H9 (cell line): ENCODE results near the gene CKS1B. TPM values are rescaled to one million over a fixed set of nuclear protein-coding genes. Genes with fewer than 3 reads are reported as not detected.

Experiments used
- DNase-seq: peaks from one replicate; pipeline ENCODE4 v3.0.0-alpha.2; 2017
- H2AFZ ChIP-seq: one replicate; pipeline ENCODE4 v1.6.1; 2013; ENCODE audit warnings: mild to moderate bottlenecking, low read length, control low read depth, moderate library complexity
- H2AK5ac ChIP-seq: 2 replicates; pipeline ENCODE4 v1.6.1; 2013; ENCODE audit warnings: low read length, control low read depth, mixed read lengths; ENCODE audit not compliant: insufficient read length
- H2BK120ac ChIP-seq: one replicate; pipeline ENCODE4 v1.6.1; 2013; ENCODE audit warnings: low read depth, mild to moderate bottlenecking, low read length, control low read depth, inconsistent platforms; ENCODE audit not compliant: poor library complexity, severe bottlenecking
- H2BK12ac ChIP-seq: 2 replicates; pipeline ENCODE4 v1.6.1; 2013; ENCODE audit warnings: low read length, control low read depth, mixed read lengths, low read depth; ENCODE audit not compliant: insufficient read length
- H2BK15ac ChIP-seq: 2 replicates; pipeline ENCODE4 v1.6.1; 2013; ENCODE audit warnings: low read depth, low read length, control low read depth
- H2BK20ac ChIP-seq: one replicate; pipeline ENCODE4 v1.6.1; 2013; ENCODE audit warnings: low read depth, mild to moderate bottlenecking, low read length, control low read depth, inconsistent platforms; ENCODE audit not compliant: poor library complexity, severe bottlenecking
- H2BK5ac ChIP-seq: 2 replicates; pipeline ENCODE4 v1.6.1; 2013; ENCODE audit warnings: low read length, control low read depth, mixed read lengths; ENCODE audit not compliant: insufficient read length
- H3K14ac ChIP-seq: 2 replicates; pipeline ENCODE4 v1.6.1; 2013; ENCODE audit warnings: low read length, control low read depth; ENCODE audit not compliant: insufficient read depth
- H3K18ac ChIP-seq: 2 replicates; pipeline ENCODE4 v1.6.1; 2013; ENCODE audit warnings: low read depth, mild to moderate bottlenecking, mixed read lengths, low read length, control low read depth; ENCODE audit not compliant: insufficient read length
- H3K23ac ChIP-seq: 2 replicates; pipeline ENCODE4 v1.6.1; 2013; ENCODE audit warnings: low read length, control low read depth, mixed read lengths, low read depth; ENCODE audit not compliant: insufficient read length
- H3K23me2 ChIP-seq: 2 replicates; pipeline ENCODE4 v1.6.1; 2013; ENCODE audit warnings: low read depth, mild to moderate bottlenecking, mixed read lengths, low read length, control low read depth; ENCODE audit not compliant: insufficient read length, poor library complexity, severe bottlenecking
- H3K27ac ChIP-seq: 2 replicates; pipeline ENCODE4 v1.5.1; 2013; ENCODE audit warnings: low read length, control low read depth, mixed read lengths, low read depth; ENCODE audit not compliant: insufficient read length
- H3K27me3 ChIP-seq: 2 replicates; pipeline ENCODE4 v1.6.1; 2013; ENCODE audit warnings: low read length, control low read depth, inconsistent platforms; ENCODE audit not compliant: insufficient read depth
- H3K4ac ChIP-seq: 2 replicates; pipeline ENCODE4 v1.6.1; 2013; ENCODE audit warnings: low read depth, mild to moderate bottlenecking, control low read depth, inconsistent platforms, low read length, moderate library complexity
- H3K4me1 ChIP-seq: 2 replicates; pipeline ENCODE4 v1.6.1; 2013; ENCODE audit warnings: low read length, control low read depth, inconsistent platforms; ENCODE audit not compliant: insufficient read depth
- H3K4me2 ChIP-seq: 2 replicates; pipeline ENCODE4 v1.6.1; 2013; ENCODE audit warnings: low read length, control low read depth, mixed read lengths; ENCODE audit not compliant: insufficient read length, insufficient read depth
- H3K56ac ChIP-seq: 2 replicates; pipeline ENCODE4 v1.6.1; 2013; ENCODE audit warnings: low read depth, mild to moderate bottlenecking, mixed read lengths, low read length, control low read depth; ENCODE audit not compliant: insufficient read length
- H3K79me1 ChIP-seq: 2 replicates; pipeline ENCODE4 v1.6.1; 2013; ENCODE audit warnings: low read depth, mild to moderate bottlenecking, moderate library complexity, low read length, control low read depth, inconsistent platforms; ENCODE audit not compliant: insufficient read depth, poor library complexity, severe bottlenecking
- H3K79me2 ChIP-seq: 2 replicates; pipeline ENCODE4 v1.6.1; 2013; ENCODE audit warnings: low read length, control low read depth, inconsistent platforms; ENCODE audit not compliant: insufficient read depth
- H3K9ac ChIP-seq: 2 replicates; pipeline ENCODE4 v1.6.1; 2013; ENCODE audit warnings: low read length, control low read depth, mixed read lengths; ENCODE audit not compliant: insufficient read length; ENCODE audit errors: extremely low read depth
- H3K9me3 ChIP-seq: one replicate; pipeline ENCODE4 v1.6.1; 2013; ENCODE audit warnings: low read depth, low read length, inconsistent platforms; ENCODE audit not compliant: control insufficient read depth
- H3T11ph ChIP-seq: one replicate; pipeline ENCODE4 v1.6.1; 2013; ENCODE audit warnings: mild to moderate bottlenecking, low read length, control low read depth, inconsistent platforms
- H4K20me1 ChIP-seq: one replicate; pipeline ENCODE4 v1.6.1; 2013; ENCODE audit not compliant: control insufficient read depth, insufficient read length, insufficient read depth
- H4K5ac ChIP-seq: 2 replicates; pipeline ENCODE4 v1.6.1; 2013; ENCODE audit warnings: low read depth, mild to moderate bottlenecking, mixed read lengths, low read length, control low read depth; ENCODE audit not compliant: insufficient read length
- H4K8ac ChIP-seq: replicated peaks from 2 replicates; pipeline ENCODE4 v1.6.1; 2013; ENCODE audit warnings: low read length, control low read depth, mixed read lengths, low read depth; ENCODE audit not compliant: insufficient read length
- H4K91ac ChIP-seq: 2 replicates; pipeline ENCODE4 v1.6.1; 2013; ENCODE audit warnings: low read depth, mild to moderate bottlenecking, moderate library complexity, mixed read lengths, low read length, control low read depth; ENCODE audit not compliant: insufficient read length
- H3K27ac Mint-ChIP-seq, 3 experiments: 2 replicates in 2 of 3; 3 replicates in 1 of 3; pipeline ENCODE4 v1.8.0; 2020 to 2021; ENCODE audit warnings: mixed read lengths in 3 of 3, mild to moderate bottlenecking in 1 of 3, moderate library complexity in 1 of 3
- H3K27me3 Mint-ChIP-seq: 2 replicates; pipeline ENCODE4 v1.8.0; 2021; ENCODE audit warnings: low read depth, mild to moderate bottlenecking, moderate library complexity, mixed read lengths
- H3K36me3 Mint-ChIP-seq, 3 experiments: 2 replicates in 2 of 3; 3 replicates in 1 of 3; pipeline ENCODE4 v1.8.0; 2020 to 2021; ENCODE audit warnings: low read depth in 3 of 3, mixed read lengths in 3 of 3; ENCODE audit not compliant: insufficient read depth in 1 of 3
- H3K4me1 Mint-ChIP-seq, 2 experiments: 2 replicates each; pipeline ENCODE4 v1.8.0; 2020; ENCODE audit warnings: mixed read lengths in 2 of 2
- H3K4me3 Mint-ChIP-seq, 2 experiments: 2 replicates in 1 of 2; 3 replicates in 1 of 2; pipeline ENCODE4 v1.8.0; 2020 to 2021; ENCODE audit warnings: mild to moderate bottlenecking in 2 of 2, mixed read lengths in 2 of 2, moderate library complexity in 1 of 2
- H3K9me3 Mint-ChIP-seq, 2 experiments: 2 replicates in 1 of 2; 3 replicates in 1 of 2; pipeline ENCODE4 v1.8.0; 2020; ENCODE audit warnings: mild to moderate bottlenecking in 2 of 2, mixed read lengths in 2 of 2, moderate library complexity in 1 of 2
- WGBS: extraction: QIAGEN DNeasy Blood & Tissue Kit; methylation state at CpG from one replicate; pipeline ENCODE4 v1.1.7; 2013; ENCODE audit warnings: missing lambda C conversion rate, low lambda C conversion rate, mixed read lengths; ENCODE audit not compliant: insufficient read length; ENCODE audit errors: extremely low coverage; 5-methylcytosine and 5-hydroxymethylcytosine counted together
- total RNA-seq: library from RNA; stranded (reverse); gene quantifications from 2 replicates; pipeline ENCODE4 v1.2.1, GENCODE V29; 2021
- TF ChIP-seq, protein P1 (sequence below): fragments of 200-600 bp; sonication (generic); conservative IDR thresholded peaks from 3 replicates; pipeline ENCODE4 v1.8.0; 2021; ENCODE audit warnings: antibody characterized with exemption, mild to moderate bottlenecking

Gene CKS1B
- total RNA-seq, 1 experiment from 2014 or later: 279 TPM

- H3K4me1 ChIP-seq: no peaks in the 10 kb centered on the region; the same call in 1 of the 2 replicates
- H3K23me2 ChIP-seq: peaks cover 3% of the 10 kb centered on the region
- H3K27ac ChIP-seq: no peak overlapping the region
- no peaks in the 10 kb centered on the region for H3K9me3 ChIP-seq
- no CpG with 5 or more reads among the region's 1 CpG for WGBS
- peaks cover 0 to 2% of the 10 kb centered on the region in 2 experiments; a peak in 2 of 5 replicates for H3K9me3 Mint-ChIP-seq
- no peak overlapping the region for H2BK120ac ChIP-seq
- H3K18ac ChIP-seq: no peak overlapping the region
- peaks cover 3% of the 10 kb centered on the region for H3K27me3 Mint-ChIP-seq
- H4K20me1 ChIP-seq: no peaks in the 10 kb centered on the region
- H3K27me3 ChIP-seq: no peaks in the 10 kb centered on the region
- H2BK15ac ChIP-seq: no peak overlapping the region
- no peak overlapping the region for H2BK20ac ChIP-seq
- no peak overlapping the region for H3K4me2 ChIP-seq
- peak; percentile 12 for DNase-seq
- H4K8ac ChIP-seq: no peak overlapping the region
- H3T11ph ChIP-seq: no peak overlapping the region
- no peaks in the 10 kb centered on the region for H3K79me2 ChIP-seq
- peaks cover 12 to 23% (median 20%) of the 10 kb centered on the region in 3 experiments; a peak in 6 of 7 replicates for H3K36me3 Mint-ChIP-seq
- H4K91ac ChIP-seq: no peak overlapping the region
- H3K27ac Mint-ChIP-seq: no peak overlapping the region
- no peak overlapping the region for H2BK5ac ChIP-seq
- H3K23ac ChIP-seq: no peak overlapping the region
- no peak overlapping the region for H2BK12ac ChIP-seq
- TF ChIP-seq, protein P1, sequence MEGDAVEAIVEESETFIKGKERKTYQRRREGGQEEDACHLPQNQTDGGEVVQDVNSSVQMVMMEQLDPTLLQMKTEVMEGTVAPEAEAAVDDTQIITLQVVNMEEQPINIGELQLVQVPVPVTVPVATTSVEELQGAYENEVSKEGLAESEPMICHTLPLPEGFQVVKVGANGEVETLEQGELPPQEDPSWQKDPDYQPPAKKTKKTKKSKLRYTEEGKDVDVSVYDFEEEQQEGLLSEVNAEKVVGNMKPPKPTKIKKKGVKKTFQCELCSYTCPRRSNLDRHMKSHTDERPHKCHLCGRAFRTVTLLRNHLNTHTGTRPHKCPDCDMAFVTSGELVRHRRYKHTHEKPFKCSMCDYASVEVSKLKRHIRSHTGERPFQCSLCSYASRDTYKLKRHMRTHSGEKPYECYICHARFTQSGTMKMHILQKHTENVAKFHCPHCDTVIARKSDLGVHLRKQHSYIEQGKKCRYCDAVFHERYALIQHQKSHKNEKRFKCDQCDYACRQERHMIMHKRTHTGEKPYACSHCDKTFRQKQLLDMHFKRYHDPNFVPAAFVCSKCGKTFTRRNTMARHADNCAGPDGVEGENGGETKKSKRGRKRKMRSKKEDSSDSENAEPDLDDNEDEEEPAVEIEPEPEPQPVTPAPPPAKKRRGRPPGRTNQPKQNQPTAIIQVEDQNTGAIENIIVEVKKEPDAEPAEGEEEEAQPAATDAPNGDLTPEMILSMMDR: no peak
- no peaks in the 10 kb centered on the region for H3K79me1 ChIP-seq
- peaks cover 8 to 20% of the 10 kb centered on the region in 2 experiments for H3K4me1 Mint-ChIP-seq
- H3K4ac ChIP-seq: no peak overlapping the region
- H3K56ac ChIP-seq: no peak overlapping the region
- no peak overlapping the region for H3K9ac ChIP-seq
- no peak overlapping the region for H2AFZ ChIP-seq
- no peak overlapping the region for H3K4me3 Mint-ChIP-seq
- no peak overlapping the region for H2AK5ac ChIP-seq
- no peak overlapping the region for H3K14ac ChIP-seq
- no peak overlapping the region for H4K5ac ChIP-seq
Measured at GRCh38 chr1:154994269-154994587, 19.7 kb downstream of the CKS1B start.
